Adrenal gland (tissue), 5 donors: Measurements from ENCODE around the gene PTS.

Experiments
- CTCF ChIP-seq, 6 experiments: fragments of 450-650 bp in 4 of 6; fragments of 200-600 bp in 2 of 6; sonication (generic) in 1 of 6; IDR thresholded peaks; 1 replicate in 5 of 6; 2 replicates in 1 of 6; pipeline versions ENCODE4 v1.5.1 to v1.8.0; 2016 to 2021; ENCODE audit warnings: antibody characterized with exemption in 6 of 6, mild to moderate bottlenecking in 2 of 6, moderate library complexity in 1 of 6
- POLR2A ChIP-seq, 2 donors: fragments of 450-650 bp; IDR thresholded peaks; one replicate each; pipeline ENCODE4 v1.6.1; 2017; ENCODE audit warnings: antibody characterized with exemption in 2 of 2, mild to moderate bottlenecking in 2 of 2, moderate library complexity in 1 of 2
- donor health status: DM: no; HTN: no; CAD: no.

GRCh38 chr11:112280268-112281126 is 54.3 kb downstream of the PTS start:
- TF ChIP-seq CTCF (IDR thresholded peaks at IDR 0.05) (peak; percentile 58 to 91 (median 82)), POLR2A (IDR thresholded peaks at IDR 0.05) (no peak)
